ENCODE measurements around the gene TMEM63C.

TMEM63C gene

GRCh38 chr14:77190977-77191376 lies 9.4 kb downstream of the TMEM63C start:
- H3F3A ChIP-seq (ENCODE audit: low read depth) = no peaks in the 10 kb centered on the region
- H3K79me2 ChIP-seq (ENCODE audit: insufficient read depth, low read length) = no peaks in the 10 kb centered on the region
- no peaks in the 10 kb centered on the region for H3K9me3 ChIP-seq (ENCODE audit: insufficient read depth, low read depth, low read length)
- no peak overlapping the region for H2AFZ ChIP-seq (ENCODE audit: low read length)
- no peak overlapping the region for H3K4me2 ChIP-seq (ENCODE audit: low read depth, low read length, poor library complexity, severe bottlenecking)
- H3K36me3 ChIP-seq (ENCODE audit: insufficient read depth, low read length) = no peaks in the 10 kb centered on the region
- no peak overlapping the region for H3K4me3 ChIP-seq (ENCODE audit: low read length, poor library complexity, severe bottlenecking)
- no peaks in the 10 kb centered on the region for H3K4me1 ChIP-seq (ENCODE audit: insufficient read depth, low read length, poor library complexity, severe bottlenecking)
- H3K9ac ChIP-seq (ENCODE audit: low read depth, low read length, poor library complexity, severe bottlenecking) = no peak overlapping the region
- no peaks in the 10 kb centered on the region for H3K9me2 ChIP-seq (replicated peaks; ENCODE audit: low read depth, low read length)
- TF ChIP-seq CTCF (conservative IDR thresholded peaks at IDR 0.05; ENCODE audit: low read length) = 0 out of 2 replicates have a peak, but pooled peaks have one; percentile 11
- TF ChIP-seq EZH2phosphoT487 (IDR thresholded peaks at IDR 0.05; ENCODE audit: borderline replicate concordance) = no peak
- no peaks in the 10 kb centered on the region for H3K27me3 ChIP-seq (ENCODE audit: insufficient read depth, low read length, poor library complexity, severe bottlenecking)
- no peaks in the 10 kb centered on the region for H4K20me1 ChIP-seq (ENCODE audit: insufficient read depth, low read length, poor library complexity, severe bottlenecking)

- Histone ChIP-seq H3K4me2 (ENCODE audit: low read depth, low read length, poor library complexity, severe bottlenecking) (no peak overlapping the region), H3K9me2 (replicated peaks; ENCODE audit: low read depth, low read length) (no peaks in the 10 kb centered on the region), H4K20me1 (ENCODE audit: insufficient read depth, low read length, poor library complexity, severe bottlenecking) (no peaks in the 10 kb centered on the region), H3F3A (ENCODE audit: low read depth) (no peaks in the 10 kb centered on the region), H3K36me3 (ENCODE audit: insufficient read depth, low read length) (no peaks in the 10 kb centered on the region), H3K4me1 (ENCODE audit: insufficient read depth, low read length, poor library complexity, severe bottlenecking) (no peaks in the 10 kb centered on the region), H2AFZ (ENCODE audit: low read length) (no peak overlapping the region), H3K79me2 (ENCODE audit: insufficient read depth, low read length) (no peaks in the 10 kb centered on the region), H3K4me3 (ENCODE audit: low read length, poor library complexity, severe bottlenecking) (no peak overlapping the region), H3K9me3 (ENCODE audit: insufficient read depth, low read depth, low read length) (no peaks in the 10 kb centered on the region), H3K9ac (ENCODE audit: low read depth, low read length, poor library complexity, severe bottlenecking) (no peak overlapping the region), H3K27me3 (ENCODE audit: insufficient read depth, low read length, poor library complexity, severe bottlenecking) (no peaks in the 10 kb centered on the region)
- TF ChIP-seq CTCF (conservative IDR thresholded peaks at IDR 0.05; ENCODE audit: low read length) = no peak
- no peak for TF ChIP-seq EZH2phosphoT487 (IDR thresholded peaks at IDR 0.05; ENCODE audit: borderline replicate concordance)
Measured at GRCh38 chr14:77194706-77195105, 13.1 kb downstream of the TMEM63C start.

- H4K20me1 ChIP-seq (ENCODE audit: insufficient read depth, low read length, poor library complexity, severe bottlenecking) = no peaks in the 10 kb centered on the region
- H3K27me3 ChIP-seq (ENCODE audit: insufficient read depth, low read length, poor library complexity, severe bottlenecking) = no peaks in the 10 kb centered on the region
- H3K9ac ChIP-seq (ENCODE audit: low read depth, low read length, poor library complexity, severe bottlenecking) = no peak overlapping the region
- H3K9me2 ChIP-seq (replicated peaks; ENCODE audit: low read depth, low read length) = no peaks in the 10 kb centered on the region
- no peak overlapping the region for H2AFZ ChIP-seq (ENCODE audit: low read length)
- H3K9me3 ChIP-seq (ENCODE audit: insufficient read depth, low read depth, low read length) = no peaks in the 10 kb centered on the region
- TF ChIP-seq EZH2phosphoT487 (IDR thresholded peaks at IDR 0.05; ENCODE audit: borderline replicate concordance) = no peak
- no peak for TF ChIP-seq CTCF (conservative IDR thresholded peaks at IDR 0.05; ENCODE audit: low read length)
- no peaks in the 10 kb centered on the region for H3K79me2 ChIP-seq (ENCODE audit: insufficient read depth, low read length)
- H3K36me3 ChIP-seq (ENCODE audit: insufficient read depth, low read length) = no peaks in the 10 kb centered on the region
- no peak overlapping the region for H3K4me3 ChIP-seq (ENCODE audit: low read length, poor library complexity, severe bottlenecking)
- no peaks in the 10 kb centered on the region for H3F3A ChIP-seq (ENCODE audit: low read depth)
- no peaks in the 10 kb centered on the region for H3K4me1 ChIP-seq (ENCODE audit: insufficient read depth, low read length, poor library complexity, severe bottlenecking)
- H3K4me2 ChIP-seq (ENCODE audit: low read depth, low read length, poor library complexity, severe bottlenecking) = no peak overlapping the region
Measured at GRCh38 chr14:77195766-77196165, 14.2 kb downstream of the TMEM63C start.
